Endometrial microvascular endothelial cells (primary cell): ENCODE measurements around the gene GRID2. TPM values are rescaled to one million over a fixed set of nuclear protein-coding genes. Genes with fewer than 3 reads are reported as not detected.

Experiments used
- in situ Hi-C: cut with HindIII; loops from 2 replicates; pipeline ENCODE4 v1.10.0; 2017; ENCODE audit warnings: low sequenced_read_pairs, low pct_unique_long_range_greater_than_20kb; ENCODE audit errors: inconsistent ontology term
- total RNA-seq: library from RNA; depleted of rRNA; stranded (reverse); fragments of >200 nt; gene quantifications from one replicate; pipeline ENCODE4 v1.2.3, GENCODE V29; 2015; ENCODE audit errors: inconsistent ontology term

GRID2 gene
- total RNA-seq, 1 donor from 2014 or later: not detected

GRCh38 chr4:93467484-93468155 is 1163.9 kb downstream of the GRID2 start:
- in situ Hi-C loops: no loop called here

GRCh38 chr4:93469560-93469959 is 1165.8 kb downstream of the GRID2 start:
- in situ Hi-C loops: no loop called here

GRCh38 chr4:93475730-93476129 is 1172.0 kb downstream of the GRID2 start:
- in situ Hi-C loops: no loop called here

- in situ Hi-C loops: no loop called here
Observed at GRCh38 chr4:93478805-93479204, 1175.0 kb downstream of the GRID2 start.

- in situ Hi-C loops: no loop called here
Observed at GRCh38 chr4:93480452-93480851, 1176.7 kb downstream of the GRID2 start.

GRCh38 chr4:93495346-93495745 is 1191.6 kb downstream of the GRID2 start:
- in situ Hi-C loops: no loop called here

GRCh38 chr4:93501244-93501643 is 1197.5 kb downstream of the GRID2 start:
- in situ Hi-C loops: no loop called here

- in situ Hi-C loops: no loop called here
Observed at GRCh38 chr4:93501946-93502345, 1198.2 kb downstream of the GRID2 start.

GRCh38 chr4:93502991-93503390 is 1199.2 kb downstream of the GRID2 start:
- in situ Hi-C loops: no loop called here

GRCh38 chr4:93513851-93514250 is 1210.1 kb downstream of the GRID2 start:
- in situ Hi-C loops: no loop called here

- in situ Hi-C loops: no loop called here
Observed at GRCh38 chr4:93515208-93515607, 1211.4 kb downstream of the GRID2 start.

- in situ Hi-C loops: no loop called here
Observed at GRCh38 chr4:93529692-93530372, 1226.1 kb downstream of the GRID2 start.

- in situ Hi-C loops: no loop called here
Observed at GRCh38 chr4:93532234-93532633, 1228.5 kb downstream of the GRID2 start.

GRCh38 chr4:93540562-93540961 is 1236.8 kb downstream of the GRID2 start:
- in situ Hi-C loops: no loop called here

GRCh38 chr4:93561842-93562241 is 1258.1 kb downstream of the GRID2 start:
- in situ Hi-C loops: no loop called here

GRCh38 chr4:93568758-93569157 is 1265.0 kb downstream of the GRID2 start:
- in situ Hi-C loops: no loop called here

- in situ Hi-C loops: no loop called here
Observed at GRCh38 chr4:93573285-93573684, 1269.5 kb downstream of the GRID2 start.

- in situ Hi-C loops: no loop called here
Observed at GRCh38 chr4:93578942-93579341, 1275.2 kb downstream of the GRID2 start.

GRCh38 chr4:93605163-93605562 is 1301.4 kb downstream of the GRID2 start:
- in situ Hi-C loops: no loop called here

GRCh38 chr4:93617606-93618005 is 1313.8 kb downstream of the GRID2 start:
- in situ Hi-C loops: no loop called here

- in situ Hi-C loops: no loop called here
Observed at GRCh38 chr4:93633721-93634120, 1330.0 kb downstream of the GRID2 start.
